WTC11 (cell line): ENCODE data around the gene TNIP1. TPM values are rescaled to one million over a fixed set of nuclear protein-coding genes. Genes with fewer than 3 reads are reported as not detected.

ENCODE experiments used
- ATAC-seq: fragments of 200-7000 bp; cut with Tn5 transposase; 2 replicates; pipeline ENCODE4 v1.10.0; 2021; ENCODE audit warnings: mild to moderate bottlenecking, moderate library complexity
- CTCF ChIA-PET: fragments of 300-600 bp; sonication (Branson Sonifier 250); formaldehyde crosslinking; loops from one replicate; lab custom pipeline; 2021; ENCODE audit warnings: antibody characterized with exemption; lab: Charles Lee
- POLR2A ChIA-PET: fragments of 350-600 bp; sonication (Branson Sonifier 250); formaldehyde crosslinking; loops from one replicate; lab custom pipeline; 2021; ENCODE audit warnings: antibody characterized with exemption; lab: Charles Lee
- DNase-seq: peaks from one replicate; pipeline ENCODE4 v3.0.0; 2021; ENCODE audit warnings: low spot score
- H3K27ac Mint-ChIP-seq: 2 replicates; pipeline ENCODE4 v1.8.0; 2021; ENCODE audit warnings: mixed read lengths
- H3K27me3 Mint-ChIP-seq: 2 replicates; pipeline ENCODE4 v1.8.0; 2021; ENCODE audit warnings: low read depth, mild to moderate bottlenecking, moderate library complexity, mixed read lengths
- H3K36me3 Mint-ChIP-seq: 2 replicates; pipeline ENCODE4 v1.8.0; 2021; ENCODE audit warnings: mixed read lengths
- H3K4me1 Mint-ChIP-seq: 2 replicates; pipeline ENCODE4 v1.8.0; 2022; ENCODE audit warnings: mixed read lengths
- H3K4me3 Mint-ChIP-seq: 2 replicates; pipeline ENCODE4 v1.8.0; 2021; ENCODE audit warnings: mild to moderate bottlenecking, moderate library complexity, mixed read lengths
- H3K9me3 Mint-ChIP-seq: 2 replicates; pipeline ENCODE4 v1.8.0; 2021; ENCODE audit warnings: mixed read lengths
- ATF1 ChIP-seq: sonication (generic); formaldehyde crosslinking; IDR thresholded peaks from 2 replicates; pipeline ENCODE4 v1.8.1; 2023; ENCODE audit warnings: mild to moderate bottlenecking, moderate library complexity, missing genetic modification reagents
- ELF4 ChIP-seq: sonication (generic); formaldehyde crosslinking; IDR thresholded peaks from 2 replicates; pipeline ENCODE4 v1.8.1; 2022; ENCODE audit warnings: low read depth, mild to moderate bottlenecking, moderate library complexity, missing genetic modification reagents
- ETV6 ChIP-seq: sonication (generic); formaldehyde crosslinking; IDR thresholded peaks from 2 replicates; pipeline ENCODE4 v1.8.1; 2022; ENCODE audit warnings: mild to moderate bottlenecking, missing genetic modification reagents
- FOXK1 ChIP-seq: sonication (generic); formaldehyde crosslinking; IDR thresholded peaks from 2 replicates; pipeline ENCODE4 v1.8.0; 2022; ENCODE audit warnings: mild to moderate bottlenecking, moderate library complexity, missing genetic modification reagents
- GRHL2 ChIP-seq: fragments of 250-450 bp; sonication (Bioruptor Pico); IDR thresholded peaks from 2 replicates; pipeline ENCODE4 v1.8.0; 2022; ENCODE audit warnings: mild to moderate bottlenecking, moderate library complexity; ENCODE audit not compliant: insufficient replicate concordance, severe bottlenecking
- IRF2 ChIP-seq: sonication (generic); formaldehyde crosslinking; IDR thresholded peaks from 2 replicates; pipeline ENCODE4 v1.8.0; 2022; ENCODE audit warnings: low read depth, missing genetic modification reagents, borderline replicate concordance
- JUN ChIP-seq: sonication (generic); formaldehyde crosslinking; IDR thresholded peaks from 2 replicates; pipeline ENCODE4 v1.8.0; 2023; ENCODE audit warnings: mild to moderate bottlenecking, missing genetic modification reagents
- NFYB ChIP-seq: sonication (generic); formaldehyde crosslinking; conservative IDR thresholded peaks from 2 replicates; pipeline ENCODE4 v1.8.0; 2022; ENCODE audit warnings: low read depth, missing genetic modification reagents
- PRRX2 ChIP-seq: fragments of 250-450 bp; sonication (Bioruptor Pico); IDR thresholded peaks from 2 replicates; pipeline ENCODE4 v1.8.0; 2021; ENCODE audit warnings: mild to moderate bottlenecking
- SOX15 ChIP-seq: fragments of 250-450 bp; sonication (Bioruptor Pico); IDR thresholded peaks from 2 replicates; pipeline ENCODE4 v1.9.0; 2021; ENCODE audit warnings: mild to moderate bottlenecking
- TCF7 ChIP-seq: sonication (generic); formaldehyde crosslinking; IDR thresholded peaks from 2 replicates; pipeline ENCODE4 v1.8.0; 2022; ENCODE audit warnings: mild to moderate bottlenecking, low read depth, missing genetic modification reagents, moderate library complexity
- TEAD4 ChIP-seq: sonication (generic); formaldehyde crosslinking; IDR thresholded peaks from 2 replicates; pipeline ENCODE4 v1.8.0; 2022; ENCODE audit warnings: mild to moderate bottlenecking, missing genetic modification reagents
- ZNF423 ChIP-seq: fragments of 250-450 bp; sonication (Bioruptor Pico); IDR thresholded peaks from 2 replicates; pipeline ENCODE4 v2.1.2; 2022; ENCODE audit warnings: mild to moderate bottlenecking, moderate library complexity
- total RNA-seq: library from RNA; stranded (reverse); gene quantifications from 3 replicates; pipeline ENCODE4 v1.2.3, GENCODE V29; 2021
- TF ChIP-seq, protein P1 (sequence below): sonication (generic); formaldehyde crosslinking; IDR thresholded peaks from 2 replicates; pipeline ENCODE4 v1.8.0; 2022; ENCODE audit warnings: mild to moderate bottlenecking, missing genetic modification reagents
- TF ChIP-seq, protein P2 (sequence below): fragments of 250-450 bp; sonication (Bioruptor Pico); IDR thresholded peaks from 2 replicates; pipeline ENCODE4 v1.8.0; 2021; ENCODE audit warnings: mild to moderate bottlenecking
- TF ChIP-seq, protein P3 (sequence below): sonication (generic); formaldehyde crosslinking; IDR thresholded peaks from 2 replicates; pipeline ENCODE4 v1.8.1; 2022; ENCODE audit warnings: low read depth, mild to moderate bottlenecking, moderate library complexity, missing genetic modification reagents, borderline replicate concordance
- TF ChIP-seq, protein P4 (sequence below): fragments of 250-450 bp; sonication (Bioruptor Pico); conservative IDR thresholded peaks from 2 replicates; pipeline ENCODE4 v1.9.0; 2021; ENCODE audit warnings: mild to moderate bottlenecking
- TF ChIP-seq, protein P5 (sequence below): fragments of 250-450 bp; sonication (Bioruptor Pico); IDR thresholded peaks from 2 replicates; pipeline ENCODE4 v1.9.0; 2021; ENCODE audit warnings: mild to moderate bottlenecking, borderline replicate concordance

TNIP1 gene
- total RNA-seq, 1 experiment from 2014 or later, result 41.1 TPM

DNA sequence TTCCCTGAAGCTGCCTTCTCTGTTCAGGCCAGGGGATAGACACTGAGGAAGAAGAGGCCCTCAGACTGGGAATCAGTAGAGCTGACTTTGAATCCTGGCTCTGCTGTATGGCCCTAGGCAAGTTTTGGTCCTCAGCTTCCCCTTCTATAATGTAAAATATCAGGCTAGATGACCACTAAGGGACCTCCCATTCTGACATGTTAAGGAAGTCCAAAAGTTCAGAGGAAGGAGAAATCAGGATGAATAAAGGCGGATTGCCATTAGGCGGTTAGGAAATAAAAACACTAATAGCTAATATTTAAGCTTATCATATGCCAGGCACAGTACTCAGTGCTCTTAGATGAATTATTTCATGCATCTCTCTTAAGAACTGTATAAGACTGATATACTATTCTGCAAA lies 8.9 kb upstream of the TNIP1 start (continued):
- TF ChIP-seq, protein P1, sequence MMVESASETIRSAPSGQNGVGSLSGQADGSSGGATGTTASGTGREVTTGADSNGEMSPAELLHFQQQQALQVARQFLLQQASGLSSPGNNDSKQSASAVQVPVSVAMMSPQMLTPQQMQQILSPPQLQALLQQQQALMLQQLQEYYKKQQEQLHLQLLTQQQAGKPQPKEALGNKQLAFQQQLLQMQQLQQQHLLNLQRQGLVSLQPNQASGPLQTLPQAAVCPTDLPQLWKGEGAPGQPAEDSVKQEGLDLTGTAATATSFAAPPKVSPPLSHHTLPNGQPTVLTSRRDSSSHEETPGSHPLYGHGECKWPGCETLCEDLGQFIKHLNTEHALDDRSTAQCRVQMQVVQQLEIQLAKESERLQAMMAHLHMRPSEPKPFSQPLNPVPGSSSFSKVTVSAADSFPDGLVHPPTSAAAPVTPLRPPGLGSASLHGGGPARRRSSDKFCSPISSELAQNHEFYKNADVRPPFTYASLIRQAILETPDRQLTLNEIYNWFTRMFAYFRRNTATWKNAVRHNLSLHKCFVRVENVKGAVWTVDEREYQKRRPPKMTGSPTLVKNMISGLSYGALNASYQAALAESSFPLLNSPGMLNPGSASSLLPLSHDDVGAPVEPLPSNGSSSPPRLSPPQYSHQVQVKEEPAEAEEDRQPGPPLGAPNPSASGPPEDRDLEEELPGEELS (CRISPR knock-in tag), result no peak
- no peak for TF ChIP-seq SOX15 (CRISPR knock-in tag)
- no peak for TF ChIP-seq TCF7 (CRISPR knock-in tag)
- TF ChIP-seq ATF1 (CRISPR knock-in tag), result no peak
- TF ChIP-seq, protein P2, sequence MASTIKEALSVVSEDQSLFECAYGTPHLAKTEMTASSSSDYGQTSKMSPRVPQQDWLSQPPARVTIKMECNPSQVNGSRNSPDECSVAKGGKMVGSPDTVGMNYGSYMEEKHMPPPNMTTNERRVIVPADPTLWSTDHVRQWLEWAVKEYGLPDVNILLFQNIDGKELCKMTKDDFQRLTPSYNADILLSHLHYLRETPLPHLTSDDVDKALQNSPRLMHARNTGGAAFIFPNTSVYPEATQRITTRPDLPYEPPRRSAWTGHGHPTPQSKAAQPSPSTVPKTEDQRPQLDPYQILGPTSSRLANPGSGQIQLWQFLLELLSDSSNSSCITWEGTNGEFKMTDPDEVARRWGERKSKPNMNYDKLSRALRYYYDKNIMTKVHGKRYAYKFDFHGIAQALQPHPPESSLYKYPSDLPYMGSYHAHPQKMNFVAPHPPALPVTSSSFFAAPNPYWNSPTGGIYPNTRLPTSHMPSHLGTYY, result no peak
- TF ChIP-seq NFYB (CRISPR knock-in tag), result no peak
- no peak for TF ChIP-seq FOXK1 (CRISPR knock-in tag)

DNA sequence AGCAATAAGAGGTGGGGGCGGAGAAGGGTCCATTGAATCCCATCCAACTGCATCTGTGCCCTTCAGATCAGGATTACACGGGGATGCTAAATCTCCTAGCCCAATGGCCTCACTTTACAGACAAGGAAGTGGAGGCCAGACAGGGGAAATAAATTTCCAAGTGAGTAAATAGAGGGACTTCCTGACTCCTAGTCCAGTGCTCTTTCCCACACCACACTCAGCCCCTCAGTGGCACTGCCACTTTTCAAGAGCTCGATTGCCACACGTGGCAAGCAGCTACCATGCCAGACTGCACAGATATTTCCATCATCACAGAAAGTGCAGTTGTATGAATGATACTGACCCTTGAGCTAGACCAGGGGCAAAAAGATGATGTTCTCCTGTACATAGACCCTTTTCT lies 8.2 kb upstream of the TNIP1 start:
- H3K27me3 Mint-ChIP-seq, result no peaks in the 10 kb centered on the region
- H3K36me3 Mint-ChIP-seq, result no peaks in the 10 kb centered on the region
- CTCF ChIA-PET, result interaction anchor here (0.8 to 2.7 kb wide), 7 partner anchors 8 to 227 kb away, joined by 3 to 14 read pairs (median 7); no protein-coding TSS in a partner anchor
- ATAC-seq (no peak), DNase-seq (no peak)
- no peak for TF ChIP-seq ELF4
- TF ChIP-seq, protein P3, sequence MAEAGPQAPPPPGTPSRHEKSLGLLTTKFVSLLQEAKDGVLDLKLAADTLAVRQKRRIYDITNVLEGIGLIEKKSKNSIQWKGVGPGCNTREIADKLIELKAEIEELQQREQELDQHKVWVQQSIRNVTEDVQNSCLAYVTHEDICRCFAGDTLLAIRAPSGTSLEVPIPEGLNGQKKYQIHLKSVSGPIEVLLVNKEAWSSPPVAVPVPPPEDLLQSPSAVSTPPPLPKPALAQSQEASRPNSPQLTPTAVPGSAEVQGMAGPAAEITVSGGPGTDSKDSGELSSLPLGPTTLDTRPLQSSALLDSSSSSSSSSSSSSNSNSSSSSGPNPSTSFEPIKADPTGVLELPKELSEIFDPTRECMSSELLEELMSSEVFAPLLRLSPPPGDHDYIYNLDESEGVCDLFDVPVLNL, result no peak
- TF ChIP-seq ZNF423 (CRISPR knock-in tag), result no peak
- TF ChIP-seq, protein P1 (CRISPR knock-in tag), result no peak
- no peak for TF ChIP-seq IRF2 (CRISPR knock-in tag)
- TF ChIP-seq, protein P4, sequence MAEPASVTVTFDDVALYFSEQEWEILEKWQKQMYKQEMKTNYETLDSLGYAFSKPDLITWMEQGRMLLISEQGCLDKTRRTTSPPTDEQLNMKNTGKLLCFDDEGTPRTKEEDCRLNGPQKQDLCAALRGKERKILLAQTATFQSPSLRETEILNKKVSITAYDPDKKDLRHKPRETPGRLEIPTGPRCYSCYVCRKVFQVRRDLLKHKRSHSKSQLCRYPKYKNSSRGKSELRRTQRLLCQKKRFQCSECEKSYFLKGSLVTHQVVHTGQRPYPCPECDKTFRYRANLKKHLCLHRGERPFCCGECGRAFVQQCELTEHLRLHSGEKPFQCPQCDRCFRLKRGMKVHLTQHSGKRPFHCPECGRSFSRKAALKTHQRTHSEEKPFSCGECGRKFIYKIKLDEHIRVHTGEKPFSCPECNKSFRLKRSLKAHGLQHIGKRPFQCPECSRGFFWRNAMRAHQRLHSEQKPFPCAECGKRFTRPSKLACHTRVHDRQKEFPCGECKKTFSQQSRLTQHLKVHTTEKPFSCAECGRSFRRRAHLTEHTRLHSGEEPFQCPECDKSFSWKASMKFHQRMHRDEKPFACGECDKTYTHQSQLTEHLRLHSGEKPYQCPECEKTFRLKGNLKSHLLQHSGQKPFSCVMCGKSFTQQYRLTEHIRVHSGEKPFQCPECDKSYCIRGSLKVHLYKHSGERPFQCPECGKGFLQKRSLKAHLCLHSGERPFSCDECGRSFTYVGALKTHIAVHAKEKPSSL (CRISPR knock-in tag), result no peak
- no peak for TF ChIP-seq GRHL2 (CRISPR knock-in tag)
- peaks cover 11% of the 10 kb centered on the region for H3K4me1 Mint-ChIP-seq
- POLR2A ChIA-PET, result no interaction called here
- no peak overlapping the region for H3K4me3 Mint-ChIP-seq
- no peaks in the 10 kb centered on the region for H3K9me3 Mint-ChIP-seq
- H3K27ac Mint-ChIP-seq, result no peak overlapping the region

DNA sequence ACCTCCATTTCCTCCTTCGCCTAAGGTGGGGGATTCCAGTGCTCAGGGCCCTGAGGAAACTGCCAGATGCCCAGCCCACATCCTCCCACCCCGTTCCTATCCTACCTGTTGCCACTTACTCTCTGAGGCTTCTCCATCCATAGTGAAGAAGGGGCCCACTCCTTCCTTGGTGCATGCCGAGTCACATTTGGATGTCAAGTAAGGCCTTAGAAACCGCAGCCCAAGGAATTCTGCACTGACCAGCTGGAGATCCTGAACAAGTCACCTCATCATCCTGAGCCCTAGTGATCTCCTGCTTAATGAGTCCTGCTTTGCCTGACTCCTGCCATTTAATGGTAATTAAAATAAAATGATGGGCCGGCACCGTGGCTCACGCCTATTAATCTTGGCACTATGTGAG lies 6.7 kb upstream of the TNIP1 start:
- no peaks in the 10 kb centered on the region for H3K9me3 Mint-ChIP-seq
- no peaks in the 10 kb centered on the region for H3K27me3 Mint-ChIP-seq
- no peak for ATAC-seq
- no peak overlapping the region for H3K4me3 Mint-ChIP-seq
- H3K27ac Mint-ChIP-seq, result no peak overlapping the region
- ChIA-PET CTCF (interaction anchor here (0.8 to 1.8 kb wide), 4 partner anchors 23 to 40 kb away, joined by 3 to 7 read pairs (median 6); no protein-coding TSS in a partner anchor), POLR2A (no interaction called here)
- H3K36me3 Mint-ChIP-seq, result no peaks in the 10 kb centered on the region
- H3K4me1 Mint-ChIP-seq, result peaks cover 7% of the 10 kb centered on the region
- DNase-seq, result no peak
- no peak for TF ChIP-seq PRRX2
- no peak for TF ChIP-seq JUN (CRISPR knock-in tag)
- TF ChIP-seq ETV6 (CRISPR knock-in tag), result no peak
- TF ChIP-seq TEAD4 (CRISPR knock-in tag), result no peak
- TF ChIP-seq, protein P5, sequence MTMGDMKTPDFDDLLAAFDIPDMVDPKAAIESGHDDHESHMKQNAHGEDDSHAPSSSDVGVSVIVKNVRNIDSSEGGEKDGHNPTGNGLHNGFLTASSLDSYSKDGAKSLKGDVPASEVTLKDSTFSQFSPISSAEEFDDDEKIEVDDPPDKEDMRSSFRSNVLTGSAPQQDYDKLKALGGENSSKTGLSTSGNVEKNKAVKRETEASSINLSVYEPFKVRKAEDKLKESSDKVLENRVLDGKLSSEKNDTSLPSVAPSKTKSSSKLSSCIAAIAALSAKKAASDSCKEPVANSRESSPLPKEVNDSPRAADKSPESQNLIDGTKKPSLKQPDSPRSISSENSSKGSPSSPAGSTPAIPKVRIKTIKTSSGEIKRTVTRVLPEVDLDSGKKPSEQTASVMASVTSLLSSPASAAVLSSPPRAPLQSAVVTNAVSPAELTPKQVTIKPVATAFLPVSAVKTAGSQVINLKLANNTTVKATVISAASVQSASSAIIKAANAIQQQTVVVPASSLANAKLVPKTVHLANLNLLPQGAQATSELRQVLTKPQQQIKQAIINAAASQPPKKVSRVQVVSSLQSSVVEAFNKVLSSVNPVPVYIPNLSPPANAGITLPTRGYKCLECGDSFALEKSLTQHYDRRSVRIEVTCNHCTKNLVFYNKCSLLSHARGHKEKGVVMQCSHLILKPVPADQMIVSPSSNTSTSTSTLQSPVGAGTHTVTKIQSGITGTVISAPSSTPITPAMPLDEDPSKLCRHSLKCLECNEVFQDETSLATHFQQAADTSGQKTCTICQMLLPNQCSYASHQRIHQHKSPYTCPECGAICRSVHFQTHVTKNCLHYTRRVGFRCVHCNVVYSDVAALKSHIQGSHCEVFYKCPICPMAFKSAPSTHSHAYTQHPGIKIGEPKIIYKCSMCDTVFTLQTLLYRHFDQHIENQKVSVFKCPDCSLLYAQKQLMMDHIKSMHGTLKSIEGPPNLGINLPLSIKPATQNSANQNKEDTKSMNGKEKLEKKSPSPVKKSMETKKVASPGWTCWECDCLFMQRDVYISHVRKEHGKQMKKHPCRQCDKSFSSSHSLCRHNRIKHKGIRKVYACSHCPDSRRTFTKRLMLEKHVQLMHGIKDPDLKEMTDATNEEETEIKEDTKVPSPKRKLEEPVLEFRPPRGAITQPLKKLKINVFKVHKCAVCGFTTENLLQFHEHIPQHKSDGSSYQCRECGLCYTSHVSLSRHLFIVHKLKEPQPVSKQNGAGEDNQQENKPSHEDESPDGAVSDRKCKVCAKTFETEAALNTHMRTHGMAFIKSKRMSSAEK (CRISPR knock-in tag), result no peak
